IMR-90 (cell line): ENCODE results near the gene BCAS1. TPM values are rescaled to one million over a fixed set of nuclear protein-coding genes. Genes with fewer than 3 reads are reported as not detected.

ENCODE experiments used
- ATAC-seq: fragments of 200-7000 bp; cut with Tn5 transposase; 2 replicates; pipeline ENCODE4 v1.9.1; 2020; ENCODE audit warnings: low read depth, mild to moderate bottlenecking, moderate library complexity
- BruUV-seq: library from RNA; stranded (reverse); fragments of 400-500 nt; replicated peaks from 2 replicates; lab custom pipeline; 2021; lab: Mats Ljungman, UMichigan
- CTCF ChIA-PET: fragments of 300-600 bp; formaldehyde crosslinking; extraction: SDS; loops from one replicate; lab custom pipeline; 2021; ENCODE audit warnings: antibody characterized with exemption; lab: Yijun Ruan, JAX
- POLR2A ChIA-PET: fragments of 300-600 bp; sonication (Branson Sonifier 250); formaldehyde crosslinking; loops from one replicate; lab custom pipeline; 2022; ENCODE audit warnings: antibody characterized with exemption; ENCODE audit not compliant: unreplicated experiment; lab: Charles Lee
- DNase-seq: peaks from one replicate; pipeline ENCODE4 v3.0.0; 2013
- H2AFZ ChIP-seq: replicated peaks from 2 replicates; pipeline ENCODE3; 2013; ENCODE audit warnings: low read length, mild to moderate bottlenecking; ENCODE audit not compliant: poor library complexity
- H2AK5ac ChIP-seq: 2 replicates; pipeline ENCODE4 v1.6.1; 2013; ENCODE audit warnings: low read depth, low read length, inconsistent platforms
- H2AK9ac ChIP-seq: replicated peaks from 2 replicates; pipeline ENCODE3; 2013; ENCODE audit warnings: mild to moderate bottlenecking, low read depth, low read length, moderate library complexity; ENCODE audit not compliant: poor library complexity
- H2BK120ac ChIP-seq: 2 replicates; pipeline ENCODE4 v1.6.1; 2013; ENCODE audit warnings: low read depth, low read length, inconsistent platforms
- H2BK15ac ChIP-seq: 3 replicates; pipeline ENCODE4 v1.6.1; 2013; ENCODE audit warnings: low read depth, low read length, inconsistent platforms
- H2BK20ac ChIP-seq: 2 replicates; pipeline ENCODE4 v1.6.1; 2013; ENCODE audit warnings: low read depth, mild to moderate bottlenecking, inconsistent platforms, low read length, moderate library complexity
- H2BK5ac ChIP-seq: 2 replicates; pipeline ENCODE4 v1.6.1; 2013; ENCODE audit warnings: mild to moderate bottlenecking, low read depth, low read length, inconsistent platforms; ENCODE audit not compliant: poor library complexity, severe bottlenecking
- H3K14ac ChIP-seq: replicated peaks from 2 replicates; pipeline ENCODE4 v1.6.1; 2013; ENCODE audit warnings: low read depth, low read length, inconsistent platforms
- H3K18ac ChIP-seq: 2 replicates; pipeline ENCODE4 v1.6.1; 2013; ENCODE audit warnings: low read depth, low read length, control low read depth
- H3K23ac ChIP-seq: 2 replicates; pipeline ENCODE4 v1.6.1; 2013; ENCODE audit warnings: low read depth, low read length, inconsistent platforms
- H3K27ac ChIP-seq: 2 replicates; pipeline ENCODE4 v1.5.1; 2013; ENCODE audit warnings: mild to moderate bottlenecking, control low read depth, low read length; ENCODE audit not compliant: insufficient read depth
- H3K27me3 ChIP-seq: 2 replicates; pipeline ENCODE4 v1.6.1; 2013; ENCODE audit warnings: low read length; ENCODE audit not compliant: control insufficient read depth, insufficient read depth
- H3K36me3 ChIP-seq: 2 replicates; pipeline ENCODE4 v1.6.1; 2013; ENCODE audit warnings: low read length, mixed read lengths; ENCODE audit not compliant: control insufficient read depth, insufficient read depth
- H3K4ac ChIP-seq: 2 replicates; pipeline ENCODE4 v1.6.1; 2013; ENCODE audit warnings: low read depth, low read length, inconsistent platforms
- H3K4me1 ChIP-seq: 2 replicates; pipeline ENCODE4 v1.6.1; 2013; ENCODE audit warnings: low read length, mixed read lengths; ENCODE audit not compliant: control insufficient read depth, insufficient read depth
- H3K4me2 ChIP-seq: 2 replicates; pipeline ENCODE4 v1.6.1; 2013; ENCODE audit warnings: low read depth, mild to moderate bottlenecking, control low read depth, low read length, moderate library complexity
- H3K4me3 ChIP-seq: 2 replicates; pipeline ENCODE4 v1.5.1; 2013; ENCODE audit warnings: low read depth, mild to moderate bottlenecking, control low read depth, low read length, moderate library complexity; ENCODE audit not compliant: insufficient read depth
- H3K56ac ChIP-seq: 2 replicates; pipeline ENCODE4 v1.6.1; 2013; ENCODE audit warnings: low read length, inconsistent platforms; ENCODE audit not compliant: insufficient read depth; ENCODE audit errors: extremely low read depth
- H3K79me1 ChIP-seq, 2 experiments: 2 replicates each; pipeline ENCODE4 v1.6.1; 2013; ENCODE audit warnings: low read length in 2 of 2, inconsistent platforms in 1 of 2, low read depth in 1 of 2
- H3K9ac ChIP-seq: 2 replicates; pipeline ENCODE4 v1.6.1; 2013; ENCODE audit warnings: low read depth, low read length, control low read depth
- H3K9me1 ChIP-seq: 2 replicates; pipeline ENCODE4 v1.6.1; 2013; ENCODE audit warnings: low read length, inconsistent platforms; ENCODE audit not compliant: insufficient read depth
- H3K9me3 ChIP-seq: 2 replicates; pipeline ENCODE4 v1.6.1; 2013; ENCODE audit warnings: low read length; ENCODE audit not compliant: control insufficient read depth, insufficient read depth
- H4K20me1 ChIP-seq: 2 replicates; pipeline ENCODE4 v1.6.1; 2013; ENCODE audit warnings: low read length, inconsistent platforms; ENCODE audit not compliant: insufficient read depth
- H4K5ac ChIP-seq: 2 replicates; pipeline ENCODE4 v1.6.1; 2013; ENCODE audit warnings: mild to moderate bottlenecking, low read depth, low read length, control low read depth
- H4K8ac ChIP-seq, 2 experiments: 2 replicates each; pipeline ENCODE4 v1.6.1; 2013; ENCODE audit warnings: low read depth in 2 of 2, low read length in 2 of 2, control low read depth in 1 of 2, inconsistent platforms in 1 of 2
- H4K91ac ChIP-seq: 2 replicates; pipeline ENCODE4 v1.6.1; 2013; ENCODE audit warnings: low read depth, low read length, inconsistent platforms; ENCODE audit not compliant: insufficient read depth
- CHD1 ChIP-seq: IDR thresholded peaks from 2 replicates; pipeline ENCODE4 v1.6.1; 2012; ENCODE audit warnings: low read depth, low read length, improper control_type of control experiment
- FOS ChIP-seq: fragments of 150-350 bp; IDR thresholded peaks from 2 replicates; pipeline ENCODE4 v1.6.1; 2016; ENCODE audit warnings: low read depth, low read length
- MAFK ChIP-seq: IDR thresholded peaks from 2 replicates; pipeline ENCODE4 v1.6.1; 2012; ENCODE audit warnings: low read depth, low read length, improper control_type of control experiment
- MXI1 ChIP-seq: IDR thresholded peaks from 2 replicates; pipeline ENCODE4 v1.6.1; 2012; ENCODE audit warnings: low read depth, mild to moderate bottlenecking, low read length, moderate library complexity, borderline replicate concordance
- POLR2A ChIP-seq: IDR thresholded peaks from 2 replicates; pipeline ENCODE4 v1.6.1; 2012; ENCODE audit warnings: mild to moderate bottlenecking, low read depth, low read length
- RAD21 ChIP-seq: IDR thresholded peaks from 2 replicates; pipeline ENCODE4 v1.6.1; 2012; ENCODE audit warnings: low read length, improper control_type of control experiment
- RCOR1 ChIP-seq: IDR thresholded peaks from 2 replicates; pipeline ENCODE4 v1.6.1; 2012; ENCODE audit warnings: mild to moderate bottlenecking, low read length, improper control_type of control experiment; ENCODE audit not compliant: insufficient replicate concordance
- RFX5 ChIP-seq: IDR thresholded peaks from 2 replicates; pipeline ENCODE4 v1.8.0; 2012; ENCODE audit warnings: low read depth, mild to moderate bottlenecking, low read length, moderate library complexity
- WGBS, 2 experiments: methylation state at CpG; one replicate each; pipeline versions ENCODE4 v1.1.5 to v1.1.7; 2013; ENCODE audit warnings: missing lambda C conversion rate in 2 of 2; ENCODE audit not compliant: insufficient read length in 1 of 2; ENCODE audit errors: extremely low coverage in 2 of 2; 5-methylcytosine and 5-hydroxymethylcytosine counted together
- dilution Hi-C: fragments of 300-500 bp; cut with HindIII; formaldehyde crosslinking; loops from one replicate; pipeline ENCODE4 v1.14.3; 2018; ENCODE audit warnings: low sequenced_read_pairs; ENCODE audit not compliant: unreplicated experiment
- in situ Hi-C: fragments of 300-500 bp; cut with MboI; formaldehyde crosslinking; loops from 3 replicates; pipeline ENCODE4 v1.14.3; 2019; ENCODE audit warnings: low sequenced_read_pairs, inconsistent platforms, mixed read lengths
- intact Hi-C: fragments of 100-400 bp; cut with micrococcal nuclease; formaldehyde crosslinking; loops from 2 replicates; pipeline ENCODE4 v1.10.0; 2022
- polyA plus RNA-seq, 3 experiments: library from polyadenylated mRNA; depleted of rRNA; stranded (reverse); fragments of >200 nt; gene quantifications; 2 replicates each; pipeline ENCODE4 v1.2.3, GENCODE V29; 2012; ENCODE audit warnings: low replicate concordance in 1 of 3
- total RNA-seq: library from RNA; depleted of rRNA; stranded (reverse); fragments of >200 nt; gene quantifications from 2 replicates; pipeline ENCODE4 v1.2.3, GENCODE V29; 2012
- TF ChIP-seq, protein P1 (sequence below): conservative IDR thresholded peaks from 2 replicates; pipeline ENCODE4 v1.5.1; 2012; ENCODE audit warnings: mild to moderate bottlenecking, low read depth, low read length, improper control_type of control experiment
- TF ChIP-seq, protein P2 (sequence below): fragments of 150-350 bp; IDR thresholded peaks from 2 replicates; pipeline ENCODE4 v1.6.1; 2016; ENCODE audit warnings: low read depth, mild to moderate bottlenecking, low read length, moderate library complexity, borderline replicate concordance

The BCAS1 gene
- total and polyA plus RNA-seq, 2 of the 4 experiments (the other 2 are of a cell fraction): under 0.01 TPM; not detected in 1

DNA sequence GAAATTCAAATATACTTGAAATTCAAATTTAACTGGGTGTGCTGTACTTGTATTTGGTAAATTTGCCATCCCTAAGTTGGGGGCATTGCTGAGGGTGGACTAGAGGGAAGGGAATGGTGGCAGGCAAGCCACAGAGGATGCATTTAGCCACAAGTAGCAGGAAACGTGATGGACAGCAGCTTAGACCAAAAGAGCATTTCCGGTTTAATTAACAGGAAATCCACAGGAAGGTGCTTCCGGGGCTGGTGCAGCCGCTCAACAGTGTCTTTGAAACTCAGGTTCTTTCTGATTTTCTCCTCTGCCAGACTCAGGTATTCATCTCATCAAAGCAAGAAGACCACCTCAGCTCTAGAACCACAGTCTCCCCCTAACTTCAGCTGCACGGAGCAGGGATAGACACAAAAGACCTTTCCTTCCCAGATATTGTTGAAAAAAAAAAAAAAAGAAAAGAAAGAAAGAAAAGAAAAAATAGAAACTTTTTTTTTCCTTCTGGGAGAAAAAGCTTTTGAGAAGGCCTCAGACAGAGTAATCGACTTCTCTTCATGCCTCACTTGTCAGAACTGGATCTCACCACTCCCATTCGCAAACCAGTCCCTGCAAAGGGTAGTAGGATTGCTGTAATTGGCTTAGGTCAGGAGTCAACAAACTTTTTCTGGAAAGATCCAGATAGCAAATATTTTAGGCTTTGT is 8.0 kb upstream of the BCAS1 start:
- peaks cover 2% of the 10 kb centered on the region; the same call in 1 of the 2 replicates for H3K27me3 ChIP-seq
- no peaks in the 10 kb centered on the region for H3K79me1 ChIP-seq
- no peak overlapping the region for H3K27ac ChIP-seq
- dilution Hi-C loops: loop anchor here (25.0 kb wide), 1 partner anchor 109 kb away; no protein-coding TSS in a partner anchor
- in situ Hi-C loops: loop anchor here (25.0 kb wide), 1 partner anchor 91 kb away; no protein-coding TSS in a partner anchor
- H3K36me3 ChIP-seq: no peaks in the 10 kb centered on the region
- intact Hi-C loops: no loop called here
- no peaks in the 10 kb centered on the region for H3K9me1 ChIP-seq
- no peaks in the 10 kb centered on the region for H4K20me1 ChIP-seq
- no peak overlapping the region for H2BK20ac ChIP-seq
- no peak overlapping the region for H3K56ac ChIP-seq
- no peak overlapping the region for H3K4ac ChIP-seq
- H4K5ac ChIP-seq: no peak overlapping the region
- H3K9me3 ChIP-seq: no peaks in the 10 kb centered on the region
- H3K4me2 ChIP-seq: no peak overlapping the region
- BruUV-seq: no TSS peak
- DNase-seq (no peak), ATAC-seq (no peak)
- no peak overlapping the region for H3K9ac ChIP-seq
- no peak overlapping the region for H3K14ac ChIP-seq
- CTCF ChIA-PET: interaction anchor here (1.0 kb wide), 1 partner anchor 19 kb away, joined by 3 read pairs; no protein-coding TSS in a partner anchor
- H2AK9ac ChIP-seq: no peak overlapping the region
- H4K8ac ChIP-seq: no peak overlapping the region
- no peak overlapping the region for H4K91ac ChIP-seq
- H3K18ac ChIP-seq: no peak overlapping the region
- H2AFZ ChIP-seq: no peak overlapping the region
- no CpG with 5 or more reads among the region's 7 CpGs for WGBS, 2 experiments
- H2BK5ac ChIP-seq: no peak overlapping the region
- no peak overlapping the region for H2BK15ac ChIP-seq
- POLR2A ChIA-PET: no interaction called here
- no peak overlapping the region for H2AK5ac ChIP-seq
- H3K23ac ChIP-seq: no peak overlapping the region
- no peak for TF ChIP-seq POLR2A
- TF ChIP-seq MAFK: no peak
- TF ChIP-seq RCOR1: no peak
- TF ChIP-seq FOS: no peak
- no peak for TF ChIP-seq CHD1
- TF ChIP-seq RAD21: no peak
- no peak for TF ChIP-seq MXI1
- TF ChIP-seq, protein P1, sequence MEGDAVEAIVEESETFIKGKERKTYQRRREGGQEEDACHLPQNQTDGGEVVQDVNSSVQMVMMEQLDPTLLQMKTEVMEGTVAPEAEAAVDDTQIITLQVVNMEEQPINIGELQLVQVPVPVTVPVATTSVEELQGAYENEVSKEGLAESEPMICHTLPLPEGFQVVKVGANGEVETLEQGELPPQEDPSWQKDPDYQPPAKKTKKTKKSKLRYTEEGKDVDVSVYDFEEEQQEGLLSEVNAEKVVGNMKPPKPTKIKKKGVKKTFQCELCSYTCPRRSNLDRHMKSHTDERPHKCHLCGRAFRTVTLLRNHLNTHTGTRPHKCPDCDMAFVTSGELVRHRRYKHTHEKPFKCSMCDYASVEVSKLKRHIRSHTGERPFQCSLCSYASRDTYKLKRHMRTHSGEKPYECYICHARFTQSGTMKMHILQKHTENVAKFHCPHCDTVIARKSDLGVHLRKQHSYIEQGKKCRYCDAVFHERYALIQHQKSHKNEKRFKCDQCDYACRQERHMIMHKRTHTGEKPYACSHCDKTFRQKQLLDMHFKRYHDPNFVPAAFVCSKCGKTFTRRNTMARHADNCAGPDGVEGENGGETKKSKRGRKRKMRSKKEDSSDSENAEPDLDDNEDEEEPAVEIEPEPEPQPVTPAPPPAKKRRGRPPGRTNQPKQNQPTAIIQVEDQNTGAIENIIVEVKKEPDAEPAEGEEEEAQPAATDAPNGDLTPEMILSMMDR: no peak
- TF ChIP-seq, protein P2, sequence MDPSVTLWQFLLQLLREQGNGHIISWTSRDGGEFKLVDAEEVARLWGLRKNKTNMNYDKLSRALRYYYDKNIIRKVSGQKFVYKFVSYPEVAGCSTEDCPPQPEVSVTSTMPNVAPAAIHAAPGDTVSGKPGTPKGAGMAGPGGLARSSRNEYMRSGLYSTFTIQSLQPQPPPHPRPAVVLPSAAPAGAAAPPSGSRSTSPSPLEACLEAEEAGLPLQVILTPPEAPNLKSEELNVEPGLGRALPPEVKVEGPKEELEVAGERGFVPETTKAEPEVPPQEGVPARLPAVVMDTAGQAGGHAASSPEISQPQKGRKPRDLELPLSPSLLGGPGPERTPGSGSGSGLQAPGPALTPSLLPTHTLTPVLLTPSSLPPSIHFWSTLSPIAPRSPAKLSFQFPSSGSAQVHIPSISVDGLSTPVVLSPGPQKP: no peak
- TF ChIP-seq RFX5: no peak
- H3K4me3 ChIP-seq: no peak overlapping the region
- H3K4me1 ChIP-seq: no peaks in the 10 kb centered on the region
- H2BK120ac ChIP-seq: no peak overlapping the region
